HCT116 (cell line): ENCODE measurements around the gene CPEB3. TPM values are rescaled to one million over a fixed set of nuclear protein-coding genes. Genes with fewer than 3 reads are reported as not detected.

ENCODE experiments used
- ATAC-seq: fragments of 200-7000 bp; cut with Tn5 transposase; 2 replicates; pipeline ENCODE4 v1.9.1; 2020; ENCODE audit warnings: mild to moderate bottlenecking, moderate library complexity
- BruUV-seq: library from RNA; stranded (reverse); fragments of 400-500 nt; replicated peaks from 2 replicates; lab custom pipeline; 2021; lab: Mats Ljungman, UMichigan
- CTCF ChIA-PET: fragments of 300-600 bp; sonication (Branson Sonifier 250); formaldehyde crosslinking; loops from one replicate; lab custom pipeline; 2021; ENCODE audit warnings: antibody characterized with exemption; lab: Charles Lee
- POLR2A ChIA-PET: fragments of 300-600, 350-600 bp; sonication (Branson Sonifier 250); formaldehyde crosslinking; loops from one replicate; lab custom pipeline; 2021; ENCODE audit warnings: antibody characterized with exemption; lab: Charles Lee
- RAD21 ChIA-PET, 2 experiments: fragments of 300-600 bp; sonication (Branson Sonifier 250); formaldehyde crosslinking; loops; one replicate each; lab custom pipeline; 2023; ENCODE audit warnings: low total read pairs in 2 of 2; ENCODE audit not compliant: uncharacterized antibody in 2 of 2, unreplicated experiment in 2 of 2, low non-redundant PET in 1 of 2; lab: Charles Lee
- DNase-seq: peaks from one replicate; pipeline ENCODE4 v3.0.0-alpha.2; 2010; ENCODE audit warnings: low read depth, low spot score
- H2AFZ ChIP-seq: fragments of 200-600 bp; shearing (Covaris generic), sonication (generic); 2 replicates; pipeline ENCODE4 v1.6.1; 2017; ENCODE audit warnings: low read depth, mixed run types, mixed read lengths, antibody characterized with exemption, low read length; ENCODE audit not compliant: poor library complexity, severe bottlenecking
- H3K27ac ChIP-seq: 2 replicates; pipeline ENCODE4 v1.5.1; 2012; ENCODE audit warnings: low read depth, low read length
- H3K27me3 ChIP-seq: fragments of 200-600 bp; sonication (generic); 2 replicates; pipeline ENCODE4 v1.6.1; 2016; ENCODE audit warnings: mixed run types, low read length, mixed read lengths; ENCODE audit not compliant: insufficient read depth
- H3K36me3 ChIP-seq, 2 experiments: fragments of 200-500 bp in 1 of 2; fragments of 200-600 bp in 1 of 2; sonication (Bioruptor generic) in 1 of 2; sonication (generic) in 1 of 2; 2 replicates each; pipeline versions ENCODE4 v1.5.1 to v1.6.1; 2014 to 2016; ENCODE audit warnings: low read length in 2 of 2, inconsistent platforms in 1 of 2, mixed read lengths in 1 of 2, mixed run types in 1 of 2; ENCODE audit not compliant: insufficient read depth in 2 of 2, control insufficient read depth in 1 of 2
- H3K4me1 ChIP-seq, 2 experiments: fragments of 200-600 bp in 1 of 2; sonication (generic) in 1 of 2; 2 replicates each; pipeline versions ENCODE4 v1.5.1 to v1.6.1; 2012 to 2017; ENCODE audit warnings: low read length in 2 of 2, inconsistent platforms in 1 of 2, mild to moderate bottlenecking in 1 of 2, mixed read lengths in 1 of 2, mixed run types in 1 of 2, moderate library complexity in 1 of 2; ENCODE audit not compliant: insufficient read depth in 2 of 2, control insufficient read depth in 1 of 2
- H3K4me2 ChIP-seq: fragments of 200-600 bp; sonication (generic); 2 replicates; pipeline ENCODE4 v1.6.1; 2017; ENCODE audit warnings: mixed run types, low read length, mixed read lengths
- H3K4me3 ChIP-seq, 2 experiments: fragments of 200-600 bp in 1 of 2; sonication (generic) in 1 of 2; replicated peaks in 1 of 2; 2 replicates each; pipeline ENCODE4 v1.5.1; 2011 to 2016; ENCODE audit warnings: low read length in 2 of 2, control low read depth in 1 of 2, low read depth in 1 of 2, mild to moderate bottlenecking in 1 of 2, mixed read lengths in 1 of 2, mixed run types in 1 of 2
- H3K79me2 ChIP-seq: fragments of 200-600 bp; sonication (generic); 2 replicates; pipeline ENCODE4 v1.6.1; 2017; ENCODE audit warnings: mild to moderate bottlenecking, mixed run types, low read length, moderate library complexity, mixed read lengths; ENCODE audit not compliant: insufficient read depth
- H3K9ac ChIP-seq: fragments of 200-600 bp; sonication (generic); 2 replicates; pipeline ENCODE4 v1.6.1; 2016; ENCODE audit warnings: low read length, mixed read lengths
- H3K9me2 ChIP-seq: fragments of 200-600 bp; sonication (generic), shearing (Covaris generic); 2 replicates; pipeline ENCODE4 v1.6.1; 2017; ENCODE audit warnings: mixed run types, mild to moderate bottlenecking, moderate library complexity; ENCODE audit not compliant: insufficient read depth
- H3K9me3 ChIP-seq, 2 experiments: fragments of 200-500 bp in 1 of 2; fragments of 200-600 bp in 1 of 2; sonication (Bioruptor generic) in 1 of 2; sonication (generic) in 1 of 2; 2 replicates each; pipeline ENCODE4 v1.6.1; 2014 to 2017; ENCODE audit warnings: low read length in 2 of 2, mixed read lengths in 2 of 2, inconsistent platforms in 1 of 2, low read depth in 1 of 2, mild to moderate bottlenecking in 1 of 2, mixed run types in 1 of 2, moderate library complexity in 1 of 2; ENCODE audit not compliant: control insufficient read depth in 1 of 2, insufficient read depth in 1 of 2
- H4K20me1 ChIP-seq: fragments of 200-600 bp; sonication (generic), shearing (Covaris generic); 2 replicates; pipeline ENCODE4 v1.6.1; 2017; ENCODE audit warnings: mixed run types, mild to moderate bottlenecking, moderate library complexity; ENCODE audit not compliant: insufficient read depth
- CEBPB ChIP-seq: IDR thresholded peaks from 2 replicates; pipeline ENCODE4 v1.6.1; 2012; ENCODE audit warnings: low read depth
- ELF1 ChIP-seq: IDR thresholded peaks from 2 replicates; pipeline ENCODE4 v1.6.1; 2012; ENCODE audit warnings: low read depth, borderline replicate concordance
- EZH2 ChIP-seq: fragments of 200-600 bp; sonication (generic); IDR thresholded peaks from 2 replicates; pipeline ENCODE4 v1.6.1; 2017; ENCODE audit warnings: antibody characterized with exemption, mixed run types
- FOSL1 ChIP-seq: IDR thresholded peaks from 2 replicates; pipeline ENCODE4 v1.6.1; 2012; ENCODE audit warnings: low read depth
- POLR2A ChIP-seq: IDR thresholded peaks from 2 replicates; pipeline ENCODE4 v1.7.0; 2011; ENCODE audit warnings: borderline replicate concordance; ENCODE audit not compliant: insufficient read depth, insufficient read length; ENCODE audit errors: extremely low read depth
- RAD21 ChIP-seq: IDR thresholded peaks from 2 replicates; pipeline ENCODE4 v1.6.1; 2012; ENCODE audit warnings: low read depth, mild to moderate bottlenecking
- REST ChIP-seq: IDR thresholded peaks from 2 replicates; pipeline ENCODE4 v1.6.1; 2012; ENCODE audit warnings: low read depth
- SRF ChIP-seq: IDR thresholded peaks from 2 replicates; pipeline ENCODE4 v1.6.1; 2012; ENCODE audit warnings: low read depth
- TCF7L2 ChIP-seq: IDR thresholded peaks from 2 replicates; pipeline ENCODE4 v1.7.0; 2011; ENCODE audit warnings: borderline replicate concordance, inconsistent platforms; ENCODE audit not compliant: insufficient read depth, insufficient read length; ENCODE audit errors: extremely low read depth
- YY1 ChIP-seq: IDR thresholded peaks from 2 replicates; pipeline ENCODE4 v1.6.1; 2011; ENCODE audit warnings: low read length, low read depth, moderate library complexity, mild to moderate bottlenecking; ENCODE audit not compliant: insufficient replicate concordance; ENCODE audit errors: extremely low read depth
- ZBTB33 ChIP-seq: IDR thresholded peaks from 2 replicates; pipeline ENCODE4 v1.6.1; 2011; ENCODE audit warnings: mild to moderate bottlenecking, low read length, moderate library complexity; ENCODE audit not compliant: insufficient replicate concordance; ENCODE audit errors: extremely low read depth
- ZFX ChIP-seq: fragments of 450-650 bp; IDR thresholded peaks from 2 replicates; pipeline ENCODE4 v1.6.1; 2017
- ZNF274 ChIP-seq: fragments of 200-500 bp; sonication (Bioruptor generic); IDR thresholded peaks from 2 replicates; pipeline ENCODE4 v1.6.1; 2014; ENCODE audit warnings: mild to moderate bottlenecking, low read depth, low read length, inconsistent platforms
- intact Hi-C: fragments of 100-400 bp; cut with micrococcal nuclease; formaldehyde crosslinking; loops from 2 replicates; pipeline ENCODE4 v1.10.0; 2022
- total RNA-seq: library from RNA; stranded (reverse); gene quantifications from one replicate; pipeline ENCODE4 v1.2.1, GENCODE V29; 2021; ENCODE audit not compliant: unreplicated experiment

CPEB3 gene
- total RNA-seq, 1 experiment from 2014 or later = 3.0 TPM

- ChIA-PET CTCF (interaction anchor here (1.2 kb wide), 1 partner anchor 18 kb away, joined by 3 read pairs; the partner anchor contains the start of genes CPEB3 and MARCHF5), POLR2A (no interaction called here), RAD21 (no interaction called here)
- Histone ChIP-seq H3K9ac (no peak overlapping the region), H3K36me3 (peaks cover 0 to 13% of the 10 kb centered on the region in 2 experiments; a peak in 1 of 4 replicates), H4K20me1 (peaks cover 16% of the 10 kb centered on the region; the same call in 1 of the 2 replicates), H3K4me3 (no peak overlapping the region), H3K27me3 (no peaks in the 10 kb centered on the region), H3K9me2 (no peaks in the 10 kb centered on the region), H3K9me3 (no peaks in the 10 kb centered on the region), H3K4me1 (no peaks in the 10 kb centered on the region), H3K27ac (no peak overlapping the region), H3K4me2 (no peak overlapping the region), H3K79me2 (peaks cover 65% of the 10 kb centered on the region), H2AFZ (no peak overlapping the region)
- BruUV-seq = no TSS peak
- no peak for DNase-seq
- TF ChIP-seq RAD21 (no peak), SRF (no peak), EZH2 (no peak), ELF1 (no peak), REST (no peak), ZFX (no peak), FOSL1 (no peak), POLR2A (no peak), CEBPB (no peak), ZBTB33 (no peak), ZNF274 (no peak), TCF7L2 (no peak), YY1 (no peak)
- ATAC-seq = no peak
- intact Hi-C loops = no loop called here
Measured at GRCh38 chr10:92309272-92309671, 18.4 kb upstream of the CPEB3 start.
